DOHH2 (cell line): ENCODE data around the gene GEMIN7.

ENCODE experiments used
- EZH2phosphoT487 ChIP-seq: fragments of 200-600 bp; sonication (generic); IDR thresholded peaks from 2 replicates; pipeline ENCODE4 v1.6.1; 2017; ENCODE audit warnings: borderline replicate concordance, mild to moderate bottlenecking, antibody characterized with exemption, low read length, moderate library complexity, mixed read lengths
- TF ChIP-seq, protein P1 (sequence below): fragments of 200-600 bp; sonication (generic); IDR thresholded peaks from one replicate; pipeline ENCODE4 v1.5.1; 2014; ENCODE audit warnings: antibody characterized with exemption, mild to moderate bottlenecking, low read depth, low read length; ENCODE audit not compliant: poor library complexity, severe bottlenecking

DNA sequence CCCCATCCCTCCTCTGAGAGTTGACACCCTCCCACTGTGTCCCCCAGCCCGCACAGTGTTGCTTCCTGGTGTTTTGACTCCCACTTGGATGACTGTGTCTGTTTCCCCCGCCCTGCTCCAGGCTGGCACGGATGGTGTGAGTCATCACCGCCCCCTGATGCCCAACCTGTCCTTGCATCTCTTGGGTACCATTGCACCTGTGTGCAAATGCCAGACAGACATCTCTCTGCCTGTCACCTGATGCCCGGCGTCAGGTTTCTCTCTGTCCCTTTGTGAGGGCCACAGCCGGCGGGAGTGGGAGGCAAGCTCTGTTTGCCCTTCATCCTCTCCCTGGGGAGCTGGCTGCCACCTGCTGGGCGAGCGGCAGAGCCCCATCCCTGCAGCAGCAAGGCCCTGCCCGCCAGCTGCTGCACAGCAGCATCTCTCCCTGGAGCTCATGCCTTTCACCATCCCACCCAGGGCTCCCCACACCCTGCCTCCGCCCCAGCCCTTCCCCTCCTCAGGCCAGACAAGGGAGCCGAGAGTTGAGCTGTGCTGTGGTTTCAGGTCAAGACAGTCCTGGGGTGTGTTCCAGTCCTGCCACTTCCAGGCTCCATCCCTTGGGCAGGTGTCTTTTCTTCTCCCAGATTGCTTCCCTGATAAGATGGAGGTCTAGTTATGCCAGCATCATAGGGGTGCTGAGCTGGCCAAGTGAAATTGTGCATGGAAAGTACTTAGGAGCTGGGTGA is 52.0 kb downstream of the GEMIN7 start:
- TF ChIP-seq, protein P1, sequence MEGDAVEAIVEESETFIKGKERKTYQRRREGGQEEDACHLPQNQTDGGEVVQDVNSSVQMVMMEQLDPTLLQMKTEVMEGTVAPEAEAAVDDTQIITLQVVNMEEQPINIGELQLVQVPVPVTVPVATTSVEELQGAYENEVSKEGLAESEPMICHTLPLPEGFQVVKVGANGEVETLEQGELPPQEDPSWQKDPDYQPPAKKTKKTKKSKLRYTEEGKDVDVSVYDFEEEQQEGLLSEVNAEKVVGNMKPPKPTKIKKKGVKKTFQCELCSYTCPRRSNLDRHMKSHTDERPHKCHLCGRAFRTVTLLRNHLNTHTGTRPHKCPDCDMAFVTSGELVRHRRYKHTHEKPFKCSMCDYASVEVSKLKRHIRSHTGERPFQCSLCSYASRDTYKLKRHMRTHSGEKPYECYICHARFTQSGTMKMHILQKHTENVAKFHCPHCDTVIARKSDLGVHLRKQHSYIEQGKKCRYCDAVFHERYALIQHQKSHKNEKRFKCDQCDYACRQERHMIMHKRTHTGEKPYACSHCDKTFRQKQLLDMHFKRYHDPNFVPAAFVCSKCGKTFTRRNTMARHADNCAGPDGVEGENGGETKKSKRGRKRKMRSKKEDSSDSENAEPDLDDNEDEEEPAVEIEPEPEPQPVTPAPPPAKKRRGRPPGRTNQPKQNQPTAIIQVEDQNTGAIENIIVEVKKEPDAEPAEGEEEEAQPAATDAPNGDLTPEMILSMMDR: peak; percentile 64
- no peak for TF ChIP-seq EZH2phosphoT487
